WTC11 (cell line): ENCODE measurements around the gene CLASP1. TPM values are rescaled to one million over a fixed set of nuclear protein-coding genes. Genes with fewer than 3 reads are reported as not detected.

ENCODE experiments used
- ATAC-seq: fragments of 200-7000 bp; cut with Tn5 transposase; 2 replicates; pipeline ENCODE4 v1.10.0; 2021; ENCODE audit warnings: mild to moderate bottlenecking, moderate library complexity
- CTCF ChIA-PET: fragments of 300-600 bp; sonication (Branson Sonifier 250); formaldehyde crosslinking; loops from one replicate; lab custom pipeline; 2021; ENCODE audit warnings: antibody characterized with exemption; lab: Charles Lee
- POLR2A ChIA-PET: fragments of 350-600 bp; sonication (Branson Sonifier 250); formaldehyde crosslinking; loops from one replicate; lab custom pipeline; 2021; ENCODE audit warnings: antibody characterized with exemption; lab: Charles Lee
- DNase-seq: peaks from one replicate; pipeline ENCODE4 v3.0.0; 2021; ENCODE audit warnings: low spot score
- H3K27ac Mint-ChIP-seq: 2 replicates; pipeline ENCODE4 v1.8.0; 2021; ENCODE audit warnings: mixed read lengths
- H3K27me3 Mint-ChIP-seq: 2 replicates; pipeline ENCODE4 v1.8.0; 2021; ENCODE audit warnings: low read depth, mild to moderate bottlenecking, moderate library complexity, mixed read lengths
- H3K36me3 Mint-ChIP-seq: 2 replicates; pipeline ENCODE4 v1.8.0; 2021; ENCODE audit warnings: mixed read lengths
- H3K4me1 Mint-ChIP-seq: 2 replicates; pipeline ENCODE4 v1.8.0; 2022; ENCODE audit warnings: mixed read lengths
- H3K4me3 Mint-ChIP-seq: 2 replicates; pipeline ENCODE4 v1.8.0; 2021; ENCODE audit warnings: mild to moderate bottlenecking, moderate library complexity, mixed read lengths
- H3K9me3 Mint-ChIP-seq: 2 replicates; pipeline ENCODE4 v1.8.0; 2021; ENCODE audit warnings: mixed read lengths
- ATF6 ChIP-seq: sonication (generic); formaldehyde crosslinking; IDR thresholded peaks from 2 replicates; pipeline ENCODE4 v1.8.1; 2023; ENCODE audit warnings: mild to moderate bottlenecking, missing genetic modification reagents
- ETV6 ChIP-seq: sonication (generic); formaldehyde crosslinking; IDR thresholded peaks from 2 replicates; pipeline ENCODE4 v1.8.1; 2022; ENCODE audit warnings: mild to moderate bottlenecking, missing genetic modification reagents
- FOXJ3 ChIP-seq: sonication (generic); formaldehyde crosslinking; IDR thresholded peaks from 2 replicates; pipeline ENCODE4 v1.9.0; 2021; ENCODE audit warnings: missing genetic modification reagents, mild to moderate bottlenecking, borderline replicate concordance
- FOXP1 ChIP-seq: sonication (generic); formaldehyde crosslinking; IDR thresholded peaks from 2 replicates; pipeline ENCODE4 v1.8.0; 2022; ENCODE audit warnings: missing genetic modification reagents, mild to moderate bottlenecking, moderate library complexity, borderline replicate concordance
- FOXP4 ChIP-seq: sonication (generic); formaldehyde crosslinking; IDR thresholded peaks from 2 replicates; pipeline ENCODE4 v1.8.0; 2022; ENCODE audit warnings: mild to moderate bottlenecking, missing genetic modification reagents
- GABPB1 ChIP-seq: sonication (generic); formaldehyde crosslinking; IDR thresholded peaks from 2 replicates; pipeline ENCODE4 v1.8.1; 2023; ENCODE audit warnings: mild to moderate bottlenecking, missing genetic modification reagents
- HMGXB4 ChIP-seq: sonication (generic); formaldehyde crosslinking; IDR thresholded peaks from 2 replicates; pipeline ENCODE4 v1.8.1; 2023; ENCODE audit warnings: mild to moderate bottlenecking, moderate library complexity, missing genetic modification reagents
- JAZF1 ChIP-seq: fragments of 250-450 bp; sonication (Bioruptor Pico); IDR thresholded peaks from 2 replicates; pipeline ENCODE4 v1.9.0; 2021; ENCODE audit warnings: moderate library complexity, mild to moderate bottlenecking, inconsistent platforms
- MYBL2 ChIP-seq: sonication (generic); formaldehyde crosslinking; IDR thresholded peaks from 2 replicates; pipeline ENCODE4 v1.8.1; 2023; ENCODE audit warnings: mild to moderate bottlenecking, moderate library complexity, missing genetic modification reagents
- NR2C2 ChIP-seq: sonication (generic); formaldehyde crosslinking; IDR thresholded peaks from 2 replicates; pipeline ENCODE4 v1.8.0; 2022; ENCODE audit warnings: mild to moderate bottlenecking, missing genetic modification reagents
- RELA ChIP-seq: sonication (generic); formaldehyde crosslinking; IDR thresholded peaks from 2 replicates; pipeline ENCODE4 v1.8.1; 2022; ENCODE audit warnings: missing genetic modification reagents, mild to moderate bottlenecking, borderline replicate concordance
- SMAD3 ChIP-seq: sonication (generic); formaldehyde crosslinking; IDR thresholded peaks from 2 replicates; pipeline ENCODE4 v1.8.0; 2022; ENCODE audit warnings: missing genetic modification reagents, mild to moderate bottlenecking, borderline replicate concordance
- TCF7 ChIP-seq: sonication (generic); formaldehyde crosslinking; IDR thresholded peaks from 2 replicates; pipeline ENCODE4 v1.8.0; 2022; ENCODE audit warnings: mild to moderate bottlenecking, low read depth, missing genetic modification reagents, moderate library complexity
- TEAD1 ChIP-seq: sonication (generic); formaldehyde crosslinking; IDR thresholded peaks from 2 replicates; pipeline ENCODE4 v1.8.0; 2022; ENCODE audit warnings: mild to moderate bottlenecking, missing genetic modification reagents
- USF2 ChIP-seq: sonication (generic); formaldehyde crosslinking; IDR thresholded peaks from 2 replicates; pipeline ENCODE4 v1.8.1; 2023; ENCODE audit warnings: mild to moderate bottlenecking, missing genetic modification reagents, moderate library complexity
- ZBTB43 ChIP-seq: sonication (generic); formaldehyde crosslinking; IDR thresholded peaks from 2 replicates; pipeline ENCODE4 v1.8.1; 2023; ENCODE audit warnings: mild to moderate bottlenecking, missing genetic modification reagents
- ZMAT4 ChIP-seq: fragments of 250-450 bp; sonication (Bioruptor Pico); IDR thresholded peaks from 2 replicates; pipeline ENCODE4 v1.9.0; 2021; ENCODE audit warnings: mild to moderate bottlenecking
- ZNF263 ChIP-seq: sonication (generic); formaldehyde crosslinking; IDR thresholded peaks from 2 replicates; pipeline ENCODE4 v1.8.1; 2022; ENCODE audit warnings: low read depth, mild to moderate bottlenecking, moderate library complexity, missing genetic modification reagents
- ZNF281 ChIP-seq: sonication (generic); formaldehyde crosslinking; IDR thresholded peaks from 2 replicates; pipeline ENCODE4 v1.8.0; 2023; ENCODE audit warnings: mild to moderate bottlenecking, missing genetic modification reagents
- ZNF317 ChIP-seq: sonication (generic); formaldehyde crosslinking; IDR thresholded peaks from 2 replicates; pipeline ENCODE4 v1.8.1; 2023; ENCODE audit warnings: low read depth, mild to moderate bottlenecking, moderate library complexity, missing genetic modification reagents, borderline replicate concordance
- ZNF416 ChIP-seq: fragments of 250-450 bp; sonication (Bioruptor Pico); IDR thresholded peaks from 2 replicates; pipeline ENCODE4 v1.9.0; 2021; ENCODE audit warnings: mild to moderate bottlenecking, inconsistent platforms
- total RNA-seq: library from RNA; stranded (reverse); gene quantifications from 3 replicates; pipeline ENCODE4 v1.2.3, GENCODE V29; 2021

CLASP1 gene
- total RNA-seq, 1 experiment from 2014 or later, result 50.0 TPM

- no peak for TF ChIP-seq ZNF281
- no peak for TF ChIP-seq ZBTB43 (CRISPR knock-in tag)
- no peak for TF ChIP-seq FOXJ3 (CRISPR knock-in tag)
- no peak for TF ChIP-seq ZNF263
- no peak for TF ChIP-seq ATF6 (CRISPR knock-in tag)
- TF ChIP-seq SMAD3 (CRISPR knock-in tag), result no peak
Measured at GRCh38 chr2:121698318-121698930, 49.2 kb upstream of the CLASP1 start (continued).

- Mint-ChIP-seq H3K9me3 (no peaks in the 10 kb centered on the region), H3K4me3 (no peak overlapping the region), H3K36me3 (no peaks in the 10 kb centered on the region), H3K27ac (peak overlapping the region; percentile 17), H3K27me3 (no peaks in the 10 kb centered on the region), H3K4me1 (peaks cover 23% of the 10 kb centered on the region)
- TF ChIP-seq RELA (CRISPR knock-in tag) (no peak), USF2 (CRISPR knock-in tag) (no peak), ZMAT4 (CRISPR knock-in tag) (no peak), JAZF1 (CRISPR knock-in tag) (no peak)
- no peak for DNase-seq
- ATAC-seq, result no peak
- ChIA-PET POLR2A (interaction anchor here (0.5 kb wide), 1 partner anchor 109 kb away, joined by 3 read pairs; no protein-coding TSS in a partner anchor), CTCF (interaction anchor here (0.6 to 1.7 kb wide), 5 partner anchors 19 to 295 kb away, joined by 3 read pairs; partner anchors contain the start of gene NIFK)
Measured at GRCh38 chr2:121697108-121697631, 47.9 kb upstream of the CLASP1 start.

- peaks cover 23% of the 10 kb centered on the region for H3K4me1 Mint-ChIP-seq
- ChIA-PET CTCF (interaction anchor here (0.6 to 1.7 kb wide), 6 partner anchors 18 to 294 kb away, joined by 3 read pairs; partner anchors contain the start of gene NIFK), POLR2A (no interaction called here)
- H3K36me3 Mint-ChIP-seq, result no peaks in the 10 kb centered on the region
- no peak for DNase-seq
- H3K9me3 Mint-ChIP-seq, result no peaks in the 10 kb centered on the region
- H3K27me3 Mint-ChIP-seq, result no peaks in the 10 kb centered on the region
- H3K4me3 Mint-ChIP-seq, result no peak overlapping the region
- peak overlapping the region; percentile 68; the same call in 1 of the 2 replicates for H3K27ac Mint-ChIP-seq
- peak; percentile 81 for ATAC-seq
- TF ChIP-seq FOXP1 (CRISPR knock-in tag) (no peak), ZNF416 (CRISPR knock-in tag) (no peak), TEAD1 (CRISPR knock-in tag) (no peak), NR2C2 (no peak), GABPB1 (no peak), ETV6 (CRISPR knock-in tag) (no peak), HMGXB4 (CRISPR knock-in tag) (no peak), FOXP4 (CRISPR knock-in tag) (no peak), TCF7 (CRISPR knock-in tag) (no peak), MYBL2 (CRISPR knock-in tag) (no peak), ZNF317 (no peak)
Measured at GRCh38 chr2:121696410-121696930, 47.2 kb upstream of the CLASP1 start.
